Neuron (in vitro differentiated cells): ENCODE measurements around the gene TSTD2.
A peak's percentile ranks its signal among the peaks of the same experiment; 100 is the strongest.

Experiments
- H2AFZ ChIP-seq: one replicate; pipeline ENCODE4 v1.6.1; 2013; ENCODE audit warnings: low read depth, mild to moderate bottlenecking, inconsistent platforms, low read length, moderate library complexity
- H3K27me3 ChIP-seq: one replicate; pipeline ENCODE4 v1.6.1; 2013; ENCODE audit warnings: low read length; ENCODE audit not compliant: insufficient read depth
- H3K36me3 ChIP-seq: one replicate; pipeline ENCODE4 v1.6.1; 2013; ENCODE audit warnings: low read length; ENCODE audit not compliant: insufficient read depth
- H3K4me1 ChIP-seq: one replicate; pipeline ENCODE4 v1.6.1; 2013; ENCODE audit warnings: low read length; ENCODE audit not compliant: insufficient read depth
- H3K4me3 ChIP-seq: 2 replicates; pipeline ENCODE4 v1.5.1; 2013; ENCODE audit warnings: mild to moderate bottlenecking, low read length, moderate library complexity
- H3K9me3 ChIP-seq: one replicate; pipeline ENCODE4 v1.6.1; 2013; ENCODE audit warnings: low read length

The TSTD2 gene

GRCh38 chr9:97632985-97633858, at the start of gene TSTD2, which contains the start of gene NCBP1:
TSTD2 (minus strand) TSS chr9:97633368; CDS start chr9:97627562, 5,806 bp downstream.
NCBP1 (plus strand) TSS chr9:97633821; CDS start chr9:97633882, 61 bp downstream.
- Histone ChIP-seq H3K4me1 (peaks cover 23% of the 10 kb centered on the region), H3K27me3 (no peaks in the 10 kb centered on the region), H3K36me3 (no peaks in the 10 kb centered on the region), H3K4me3 (peak within 1 kb of the TSS; percentile 92), H2AFZ (peak within 1 kb of the TSS; percentile 60), H3K9me3 (no peaks in the 10 kb centered on the region)

- Histone ChIP-seq H3K4me1 (no peaks in the 10 kb centered on the region), H3K27me3 (no peaks in the 10 kb centered on the region)
Observed at GRCh38 chr9:97682242-97682641, 49.1 kb upstream of the TSTD2 start.

GRCh38 chr9:97675655-97676054, 42.5 kb upstream of the TSTD2 start:
- Histone ChIP-seq H3K4me3 (no peak overlapping the region), H2AFZ (no peak overlapping the region), H3K27me3 (no peaks in the 10 kb centered on the region), H3K9me3 (no peaks in the 10 kb centered on the region), H3K4me1 (no peaks in the 10 kb centered on the region), H3K36me3 (peaks cover 72% of the 10 kb centered on the region)

More at GRCh38 chr9:97682242-97682641, 49.1 kb upstream of the TSTD2 start:
- H3K9me3 ChIP-seq = no peaks in the 10 kb centered on the region
- no peak overlapping the region for H3K4me3 ChIP-seq
- H2AFZ ChIP-seq = no peak overlapping the region
- peaks cover 58% of the 10 kb centered on the region for H3K36me3 ChIP-seq

- no peaks in the 10 kb centered on the region for H3K4me1 ChIP-seq
- no peaks in the 10 kb centered on the region for H3K9me3 ChIP-seq
- H3K4me3 ChIP-seq = no peak overlapping the region
- no peak overlapping the region for H2AFZ ChIP-seq
- H3K36me3 ChIP-seq = peaks cover 82% of the 10 kb centered on the region
- H3K27me3 ChIP-seq = no peaks in the 10 kb centered on the region
Observed at GRCh38 chr9:97673922-97674321, 40.8 kb upstream of the TSTD2 start.

- Histone ChIP-seq H3K9me3 (no peaks in the 10 kb centered on the region), H3K27me3 (no peaks in the 10 kb centered on the region), H3K36me3 (peaks cover 94% of the 10 kb centered on the region), H3K4me1 (no peaks in the 10 kb centered on the region), H3K4me3 (no peak overlapping the region), H2AFZ (no peak overlapping the region)
Observed at GRCh38 chr9:97672403-97672802, 39.2 kb upstream of the TSTD2 start.

GRCh38 chr9:97670586-97670985, 37.4 kb upstream of the TSTD2 start:
- Histone ChIP-seq H3K4me1 (no peaks in the 10 kb centered on the region), H3K36me3 (peaks cover 94% of the 10 kb centered on the region), H3K27me3 (no peaks in the 10 kb centered on the region), H2AFZ (no peak overlapping the region), H3K9me3 (no peaks in the 10 kb centered on the region), H3K4me3 (no peak overlapping the region)

- Histone ChIP-seq H3K36me3 (peaks cover 92% of the 10 kb centered on the region), H3K4me3 (no peak overlapping the region), H3K9me3 (no peaks in the 10 kb centered on the region)
Observed at GRCh38 chr9:97668485-97668884, 35.3 kb upstream of the TSTD2 start.

GRCh38 chr9:97666907-97667686, 33.9 kb upstream of the TSTD2 start:
- H2AFZ ChIP-seq = no peak overlapping the region
- no peaks in the 10 kb centered on the region for H3K4me1 ChIP-seq
- peaks cover 92% of the 10 kb centered on the region for H3K36me3 ChIP-seq
- H3K27me3 ChIP-seq = no peaks in the 10 kb centered on the region
- H3K9me3 ChIP-seq = no peaks in the 10 kb centered on the region
- no peak overlapping the region for H3K4me3 ChIP-seq

More at GRCh38 chr9:97668485-97668884, 35.3 kb upstream of the TSTD2 start:
- no peak overlapping the region for H2AFZ ChIP-seq
- H3K27me3 ChIP-seq = no peaks in the 10 kb centered on the region
- no peaks in the 10 kb centered on the region for H3K4me1 ChIP-seq

GRCh38 chr9:97665742-97666141, 32.6 kb upstream of the TSTD2 start:
- no peaks in the 10 kb centered on the region for H3K27me3 ChIP-seq
- no peaks in the 10 kb centered on the region for H3K9me3 ChIP-seq
- peaks cover 88% of the 10 kb centered on the region for H3K36me3 ChIP-seq
- H2AFZ ChIP-seq = no peak overlapping the region
- H3K4me1 ChIP-seq = no peaks in the 10 kb centered on the region
- H3K4me3 ChIP-seq = no peak overlapping the region

- no peak overlapping the region for H2AFZ ChIP-seq
- peaks cover 86% of the 10 kb centered on the region for H3K36me3 ChIP-seq
- H3K9me3 ChIP-seq = no peaks in the 10 kb centered on the region
- H3K4me3 ChIP-seq = no peak overlapping the region
- no peaks in the 10 kb centered on the region for H3K27me3 ChIP-seq
- no peaks in the 10 kb centered on the region for H3K4me1 ChIP-seq
Observed at GRCh38 chr9:97660847-97661246, 27.7 kb upstream of the TSTD2 start.

- H3K36me3 ChIP-seq = peaks cover 86% of the 10 kb centered on the region
- H3K27me3 ChIP-seq = no peaks in the 10 kb centered on the region
- no peak overlapping the region for H3K4me3 ChIP-seq
- no peaks in the 10 kb centered on the region for H3K4me1 ChIP-seq
- H2AFZ ChIP-seq = no peak overlapping the region
- no peaks in the 10 kb centered on the region for H3K9me3 ChIP-seq
Observed at GRCh38 chr9:97660340-97660739, 27.2 kb upstream of the TSTD2 start.

GRCh38 chr9:97659771-97660170, 26.6 kb upstream of the TSTD2 start:
- H3K4me3 ChIP-seq = no peak overlapping the region
- H3K27me3 ChIP-seq = no peaks in the 10 kb centered on the region
- H3K4me1 ChIP-seq = no peaks in the 10 kb centered on the region
- no peak overlapping the region for H2AFZ ChIP-seq
- no peaks in the 10 kb centered on the region for H3K9me3 ChIP-seq
- peaks cover 86% of the 10 kb centered on the region for H3K36me3 ChIP-seq

GRCh38 chr9:97658707-97659106, 25.5 kb upstream of the TSTD2 start:
- Histone ChIP-seq H3K36me3 (peaks cover 86% of the 10 kb centered on the region), H3K9me3 (no peaks in the 10 kb centered on the region), H3K27me3 (no peaks in the 10 kb centered on the region), H3K4me3 (no peak overlapping the region), H2AFZ (no peak overlapping the region), H3K4me1 (no peaks in the 10 kb centered on the region)
